ENCODE measurements around the gene EPO.

The EPO gene

DNA sequence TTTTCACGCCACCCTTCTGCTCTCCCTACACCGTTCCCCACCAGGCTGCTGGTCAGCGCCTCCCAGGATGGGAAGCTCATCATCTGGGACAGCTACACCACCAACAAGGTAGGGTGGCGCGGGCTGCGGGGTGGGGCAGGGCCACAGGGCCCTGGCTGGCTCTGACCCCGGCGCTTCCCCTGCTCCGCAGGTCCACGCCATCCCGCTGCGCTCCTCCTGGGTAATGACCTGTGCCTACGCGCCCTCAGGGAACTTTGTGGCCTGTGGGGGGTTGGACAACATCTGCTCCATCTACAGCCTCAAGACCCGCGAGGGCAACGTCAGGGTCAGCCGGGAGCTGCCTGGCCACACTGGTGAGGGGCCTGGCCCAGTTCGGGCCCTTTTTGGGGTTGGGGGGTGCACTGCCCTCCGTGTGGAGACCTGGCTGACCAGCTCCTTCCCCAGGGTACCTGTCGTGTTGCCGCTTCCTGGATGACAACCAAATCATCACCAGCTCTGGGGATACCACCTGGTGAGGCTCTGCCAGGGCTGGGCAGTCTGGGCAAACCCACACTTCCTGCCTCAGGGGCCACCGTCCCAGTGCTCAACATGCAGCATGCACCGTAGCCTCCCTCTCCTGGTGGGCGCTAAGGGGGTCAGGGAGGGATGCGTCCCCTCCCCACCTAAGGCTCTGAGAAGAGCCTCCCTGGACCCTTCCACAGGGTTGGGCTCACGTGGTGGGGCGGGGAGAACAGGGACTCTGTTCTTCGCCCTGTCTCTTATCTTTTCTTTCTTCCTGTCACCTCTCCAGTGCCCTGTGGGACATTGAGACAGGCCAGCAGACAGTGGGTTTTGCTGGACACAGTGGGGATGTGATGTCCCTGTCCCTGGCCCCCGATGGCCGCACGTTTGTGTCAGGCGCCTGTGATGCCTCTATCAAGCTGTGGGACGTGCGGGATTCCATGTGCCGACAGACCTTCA lies 42.7 kb upstream of the EPO start:
- Histone ChIP-seq H3K27ac (ENCODE audit: insufficient read depth, low read length, poor library complexity, severe bottlenecking) (no peak overlapping the region), H3K4me1 (ENCODE audit: control insufficient read depth, insufficient read depth, low read length, poor library complexity, severe bottlenecking) (peaks cover 28% of the 10 kb centered on the region), H3K9me3 (ENCODE audit: control insufficient read depth, low read length) (no peaks in the 10 kb centered on the region), H3K4me3 (ENCODE audit: insufficient read depth, low read depth, low read length, poor library complexity, severe bottlenecking) (no peak overlapping the region), H3K27me3 (replicated peaks; ENCODE audit: control insufficient read depth, insufficient read depth, low read length, poor library complexity, severe bottlenecking) (no peaks in the 10 kb centered on the region), H3K36me3 (ENCODE audit: control insufficient read depth, insufficient read depth, low read length) (peaks cover 44% of the 10 kb centered on the region)
- no peak for DNase-seq

DNA sequence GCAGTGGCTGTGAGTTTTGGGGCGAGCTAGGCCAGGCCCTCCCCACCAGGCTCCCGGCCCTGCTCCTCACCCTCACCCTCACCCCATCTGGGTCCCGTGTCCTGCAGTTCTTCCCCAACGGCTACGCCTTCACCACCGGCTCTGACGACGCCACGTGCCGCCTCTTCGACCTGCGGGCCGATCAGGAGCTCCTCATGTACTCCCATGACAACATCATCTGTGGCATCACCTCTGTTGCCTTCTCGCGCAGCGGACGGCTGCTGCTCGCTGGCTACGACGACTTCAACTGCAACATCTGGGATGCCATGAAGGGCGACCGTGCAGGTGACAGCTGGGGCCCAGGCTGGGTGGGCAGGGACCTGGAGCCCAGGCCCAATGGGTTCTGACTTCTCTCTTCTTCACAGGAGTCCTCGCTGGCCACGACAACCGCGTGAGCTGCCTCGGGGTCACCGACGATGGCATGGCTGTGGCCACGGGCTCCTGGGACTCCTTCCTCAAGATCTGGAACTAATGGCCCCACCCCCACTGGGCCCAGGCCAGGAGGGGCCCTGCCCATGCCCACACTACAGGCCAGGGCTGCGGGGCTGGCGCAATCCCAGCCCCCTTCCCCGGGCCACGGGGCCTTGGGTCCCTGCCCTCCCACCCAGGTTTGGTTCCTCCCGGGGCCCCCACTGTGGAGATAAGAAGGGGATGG lies 41.8 kb upstream of the EPO start:
- Histone ChIP-seq H3K4me1 (ENCODE audit: control insufficient read depth, insufficient read depth, low read length, poor library complexity, severe bottlenecking) (peaks cover 24% of the 10 kb centered on the region), H3K4me3 (ENCODE audit: insufficient read depth, low read depth, low read length, poor library complexity, severe bottlenecking) (no peak overlapping the region), H3K36me3 (ENCODE audit: control insufficient read depth, insufficient read depth, low read length) (peaks cover 51% of the 10 kb centered on the region), H3K9me3 (ENCODE audit: control insufficient read depth, low read length) (no peaks in the 10 kb centered on the region), H3K27me3 (replicated peaks; ENCODE audit: control insufficient read depth, insufficient read depth, low read length, poor library complexity, severe bottlenecking) (no peaks in the 10 kb centered on the region), H3K27ac (ENCODE audit: insufficient read depth, low read length, poor library complexity, severe bottlenecking) (no peak overlapping the region)
- DNase-seq = no peak

GRCh38 chr7:100679129-100679926 lies 40.9 kb upstream of the EPO start:
- Histone ChIP-seq H3K9me3 (ENCODE audit: control insufficient read depth, low read length) (no peaks in the 10 kb centered on the region), H3K36me3 (ENCODE audit: control insufficient read depth, insufficient read depth, low read length) (peaks cover 60% of the 10 kb centered on the region), H3K27ac (ENCODE audit: insufficient read depth, low read length, poor library complexity, severe bottlenecking) (peak overlapping the region; percentile 7), H3K27me3 (replicated peaks; ENCODE audit: control insufficient read depth, insufficient read depth, low read length, poor library complexity, severe bottlenecking) (no peaks in the 10 kb centered on the region), H3K4me1 (ENCODE audit: control insufficient read depth, insufficient read depth, low read length, poor library complexity, severe bottlenecking) (peaks cover 24% of the 10 kb centered on the region), H3K4me3 (ENCODE audit: insufficient read depth, low read depth, low read length, poor library complexity, severe bottlenecking) (no peak overlapping the region)
- DNase-seq = no peak

GRCh38 chr7:100679927-100680575 lies 40.2 kb upstream of the EPO start:
- no peak overlapping the region for H3K4me3 ChIP-seq (ENCODE audit: insufficient read depth, low read depth, low read length, poor library complexity, severe bottlenecking)
- H3K4me1 ChIP-seq (ENCODE audit: control insufficient read depth, insufficient read depth, low read length, poor library complexity, severe bottlenecking) = peaks cover 24% of the 10 kb centered on the region
- no peaks in the 10 kb centered on the region for H3K27me3 ChIP-seq (replicated peaks; ENCODE audit: control insufficient read depth, insufficient read depth, low read length, poor library complexity, severe bottlenecking)
- peaks cover 67% of the 10 kb centered on the region for H3K36me3 ChIP-seq (ENCODE audit: control insufficient read depth, insufficient read depth, low read length)
- H3K27ac ChIP-seq (ENCODE audit: insufficient read depth, low read length, poor library complexity, severe bottlenecking) = no peak overlapping the region
- DNase-seq = no peak
- no peaks in the 10 kb centered on the region for H3K9me3 ChIP-seq (ENCODE audit: control insufficient read depth, low read length)

DNA sequence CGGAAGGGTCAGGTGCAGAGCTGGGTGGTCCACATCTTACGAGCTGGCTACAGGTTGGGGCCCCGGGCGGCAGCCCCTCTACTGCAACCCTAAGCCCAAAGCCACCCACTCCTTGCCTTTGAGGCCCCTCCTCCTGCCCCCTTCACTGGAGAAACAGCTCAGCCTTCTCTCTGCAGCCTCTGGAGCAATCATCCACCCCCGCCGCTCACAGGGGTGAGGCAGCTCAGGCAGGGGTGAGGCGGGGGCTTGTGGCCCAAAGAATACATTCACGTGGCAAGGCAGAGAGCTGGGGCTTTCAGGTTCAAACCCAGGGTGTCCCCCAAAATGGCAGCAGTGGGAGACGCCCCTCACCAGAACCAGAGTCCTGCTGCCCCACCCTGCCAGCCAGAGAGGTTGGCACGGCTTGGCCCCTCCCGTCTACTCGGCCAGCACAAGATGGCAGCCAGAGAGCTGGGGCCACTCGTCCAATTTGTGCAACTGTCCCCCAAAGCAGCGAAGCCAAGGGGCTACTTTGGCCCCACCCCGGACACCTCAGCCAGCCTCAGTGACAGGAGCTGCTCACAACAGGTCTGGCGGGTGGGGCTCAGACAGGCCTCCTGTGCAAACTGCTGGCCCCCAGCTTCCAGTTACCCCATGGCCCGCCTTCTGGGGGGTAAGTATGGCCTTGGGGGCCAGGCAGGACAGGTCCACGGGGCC lies 39.5 kb upstream of the EPO start:
- peaks cover 73% of the 10 kb centered on the region for H3K36me3 ChIP-seq (ENCODE audit: control insufficient read depth, insufficient read depth, low read length)
- peaks cover 24% of the 10 kb centered on the region for H3K4me1 ChIP-seq (ENCODE audit: control insufficient read depth, insufficient read depth, low read length, poor library complexity, severe bottlenecking)
- H3K9me3 ChIP-seq (ENCODE audit: control insufficient read depth, low read length) = no peaks in the 10 kb centered on the region
- H3K27ac ChIP-seq (ENCODE audit: insufficient read depth, low read length, poor library complexity, severe bottlenecking) = no peak overlapping the region
- H3K4me3 ChIP-seq (ENCODE audit: insufficient read depth, low read depth, low read length, poor library complexity, severe bottlenecking) = no peak overlapping the region
- H3K27me3 ChIP-seq (replicated peaks; ENCODE audit: control insufficient read depth, insufficient read depth, low read length, poor library complexity, severe bottlenecking) = no peaks in the 10 kb centered on the region
- no peak for DNase-seq

- H3K4me1 ChIP-seq (ENCODE audit: control insufficient read depth, insufficient read depth, low read length, poor library complexity, severe bottlenecking) = peaks cover 21% of the 10 kb centered on the region
- no peaks in the 10 kb centered on the region for H3K9me3 ChIP-seq (ENCODE audit: control insufficient read depth, low read length)
- no peak overlapping the region for H3K27ac ChIP-seq (ENCODE audit: insufficient read depth, low read length, poor library complexity, severe bottlenecking)
- DNase-seq = no peak
- H3K36me3 ChIP-seq (ENCODE audit: control insufficient read depth, insufficient read depth, low read length) = peaks cover 79% of the 10 kb centered on the region
- H3K27me3 ChIP-seq (replicated peaks; ENCODE audit: control insufficient read depth, insufficient read depth, low read length, poor library complexity, severe bottlenecking) = no peaks in the 10 kb centered on the region
- no peak overlapping the region for H3K4me3 ChIP-seq (ENCODE audit: insufficient read depth, low read depth, low read length, poor library complexity, severe bottlenecking)
Measured at GRCh38 chr7:100681491-100682227, 38.6 kb upstream of the EPO start.

GRCh38 chr7:100682228-100682741 lies 38.0 kb upstream of the EPO start:
- DNase-seq = no peak
- H3K4me1 ChIP-seq (ENCODE audit: control insufficient read depth, insufficient read depth, low read length, poor library complexity, severe bottlenecking) = peaks cover 21% of the 10 kb centered on the region
- H3K27ac ChIP-seq (ENCODE audit: insufficient read depth, low read length, poor library complexity, severe bottlenecking) = no peak overlapping the region

DNA sequence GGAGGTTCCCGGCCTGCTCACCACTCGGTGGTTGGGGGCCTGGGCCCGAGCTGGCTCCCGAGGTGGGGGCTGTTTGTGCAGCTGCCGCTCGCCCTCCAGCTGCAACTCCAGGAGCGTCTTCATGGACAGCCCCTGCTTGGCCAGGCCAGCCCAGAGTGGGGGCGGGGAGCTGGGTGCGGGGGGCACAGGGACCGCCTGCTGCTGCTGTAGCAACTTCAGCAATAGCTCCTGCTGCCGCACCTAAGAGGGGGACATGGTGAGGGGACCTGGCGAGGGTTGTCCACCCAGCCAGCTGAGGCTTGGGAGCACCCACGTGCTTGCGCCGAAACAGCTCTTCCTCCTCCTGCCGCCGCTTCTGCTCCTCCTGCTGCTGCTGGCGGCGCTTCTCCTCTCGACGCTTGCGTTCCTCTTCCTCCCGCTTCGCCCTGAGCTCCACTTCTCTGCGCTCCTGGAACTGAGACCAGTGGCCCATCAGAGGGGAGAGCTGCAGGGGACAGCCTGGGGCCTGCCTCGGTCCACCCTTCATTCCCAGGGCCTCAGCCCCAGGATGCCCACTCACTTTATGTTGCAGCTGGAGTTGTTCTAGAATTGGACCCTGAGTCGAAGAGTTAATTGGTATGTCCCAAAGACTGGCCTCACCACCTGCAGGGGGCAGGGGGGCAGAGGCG lies 37.1 kb upstream of the EPO start:
- Histone ChIP-seq H3K9me3 (ENCODE audit: control insufficient read depth, low read length) (no peaks in the 10 kb centered on the region), H3K27me3 (replicated peaks; ENCODE audit: control insufficient read depth, insufficient read depth, low read length, poor library complexity, severe bottlenecking) (no peaks in the 10 kb centered on the region), H3K27ac (ENCODE audit: insufficient read depth, low read length, poor library complexity, severe bottlenecking) (no peak overlapping the region), H3K36me3 (ENCODE audit: control insufficient read depth, insufficient read depth, low read length) (peaks cover 80% of the 10 kb centered on the region), H3K4me3 (ENCODE audit: insufficient read depth, low read depth, low read length, poor library complexity, severe bottlenecking) (no peak overlapping the region), H3K4me1 (ENCODE audit: control insufficient read depth, insufficient read depth, low read length, poor library complexity, severe bottlenecking) (peaks cover 21% of the 10 kb centered on the region)
- DNase-seq = no peak

More at GRCh38 chr7:100682228-100682741, 38.0 kb upstream of the EPO start:
- no peak overlapping the region for H3K4me3 ChIP-seq (ENCODE audit: insufficient read depth, low read depth, low read length, poor library complexity, severe bottlenecking)
- no peaks in the 10 kb centered on the region for H3K9me3 ChIP-seq (ENCODE audit: control insufficient read depth, low read length)
- H3K36me3 ChIP-seq (ENCODE audit: control insufficient read depth, insufficient read depth, low read length) = peaks cover 81% of the 10 kb centered on the region
- no peaks in the 10 kb centered on the region for H3K27me3 ChIP-seq (replicated peaks; ENCODE audit: control insufficient read depth, insufficient read depth, low read length, poor library complexity, severe bottlenecking)
